HG03097 (cell line): Measurements from ENCODE around the gene CFAP46.

Experiments
- ATAC-seq: cut with Tn5 transposase; IDR thresholded peaks from one replicate; pipeline ENCODE4 v1.9.1; 2021; ENCODE audit not compliant: unreplicated experiment, low FRiP score

Gene CFAP46

DNA sequence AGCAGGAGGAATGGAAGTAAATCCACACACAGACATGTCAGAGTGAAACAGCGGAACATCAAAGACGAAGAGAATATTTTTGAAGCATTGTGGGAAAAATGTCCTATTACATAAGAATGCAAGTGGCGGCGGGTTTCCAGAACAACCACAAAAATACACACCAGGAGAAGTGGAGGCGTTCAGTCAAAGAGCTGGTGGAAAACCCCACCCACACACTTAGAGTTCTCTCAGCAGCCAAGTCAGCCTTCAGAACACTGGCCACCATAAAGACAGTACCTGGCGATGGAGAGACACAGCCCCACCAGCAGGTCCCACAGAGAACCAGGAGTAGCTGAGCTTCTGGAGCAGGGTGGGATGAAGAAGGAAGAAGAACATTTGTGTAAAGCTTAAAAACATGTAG is 180.1 kb downstream of the CFAP46 start:
- no peak for ATAC-seq

DNA sequence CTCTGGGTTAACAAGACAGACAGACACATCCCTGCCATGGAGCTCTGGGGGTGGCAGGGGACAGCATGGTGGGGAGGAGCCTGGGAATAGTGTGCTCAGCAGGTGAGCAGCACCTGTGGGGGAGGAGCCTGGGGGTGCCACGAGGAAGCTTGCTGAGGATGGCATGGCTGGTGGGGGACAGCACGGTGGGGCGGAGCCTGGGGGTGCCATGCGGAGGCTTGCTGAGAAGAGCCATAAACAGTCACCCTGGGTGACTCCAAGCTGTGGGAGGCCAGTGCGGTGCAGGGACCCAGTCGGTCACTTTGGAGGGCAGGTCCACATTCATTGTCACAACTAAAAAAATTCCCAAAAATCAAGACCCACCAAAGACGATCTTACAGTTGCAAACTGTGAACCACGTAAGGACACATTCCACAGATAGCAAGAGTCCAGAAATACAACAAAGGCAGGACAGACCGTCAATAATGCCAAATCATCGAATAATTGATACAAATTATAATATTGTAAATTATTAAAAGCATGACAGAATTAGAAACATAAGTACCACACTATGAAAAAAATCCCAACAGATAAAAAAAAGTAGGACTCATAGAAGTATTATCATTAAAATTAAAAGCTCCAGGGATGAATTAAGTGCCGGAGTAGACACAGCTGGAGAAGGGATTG is 180.8 kb downstream of the CFAP46 start:
- no peak for ATAC-seq

DNA sequence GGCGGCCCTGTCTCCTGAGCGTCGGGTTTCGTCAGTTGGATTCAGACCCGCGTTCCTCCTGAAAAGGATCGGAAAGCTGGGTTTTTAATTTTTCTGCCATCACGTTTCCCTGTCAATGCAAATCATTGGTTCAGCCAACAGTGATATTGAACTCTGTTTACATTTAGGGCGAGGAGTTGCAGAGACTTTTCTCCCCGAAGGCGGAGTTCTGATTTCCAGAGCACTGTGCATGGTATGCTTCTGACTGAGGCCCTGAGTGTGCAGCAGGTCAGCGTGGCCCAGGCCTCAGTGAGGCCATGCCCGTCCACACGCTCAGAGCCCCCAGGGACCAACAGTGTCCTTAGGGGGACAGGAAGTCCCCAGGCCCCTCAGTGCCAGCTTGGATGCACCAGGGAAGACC is 183.5 kb downstream of the CFAP46 start:
- no peak for ATAC-seq
